ENCODE measurements around the gene OR52E5. TPM values are rescaled to one million over a fixed set of nuclear protein-coding genes. Genes with fewer than 3 reads are reported as not detected.

OR52E5 gene
- total and polyA plus RNA-seq, 2 of the 13 experiments (the other 11 are each of a cell fraction or from before 2014, with no cell fraction given): not detected

- no TSS peak for BruUV-seq (replicated peaks)
- Histone ChIP-seq H3K4me2 (ENCODE audit: low read depth, low read length) (no peak within 1 kb of the TSS), H4K20me1 (ENCODE audit: insufficient read depth, low read length) (no peaks in the 10 kb centered on the region), H3K9me3 (ENCODE audit: low read length) (no peaks in the 10 kb centered on the region), H3K4me3 (replicated peaks in 1 of 3; ENCODE audit: insufficient read depth in 1 of 3, low read depth in 2 of 3, low read length in 3 of 3) (no peak within 1 kb of the TSS), H3K9ac (ENCODE audit: insufficient read depth, low read depth, low read length) (no peak within 1 kb of the TSS), H3K27me3 (ENCODE audit: control insufficient read depth in 1 of 2, insufficient read depth in 2 of 2, low read length in 2 of 2) (no peaks in the 10 kb centered on the region), H3K4me1 (ENCODE audit: insufficient read depth, low read length) (no peaks in the 10 kb centered on the region), H3K79me2 (ENCODE audit: insufficient read depth, low read length) (no peaks in the 10 kb centered on the region), H2AFZ (ENCODE audit: low read length) (no peak within 1 kb of the TSS), H3K36me3 (replicated peaks in 1 of 2; ENCODE audit: control insufficient read depth in 1 of 2, insufficient read depth in 2 of 2, low read length in 2 of 2) (no peaks in the 10 kb centered on the region), H3K27ac (ENCODE audit: extremely low read length, insufficient read depth, low read length) (no peak within 1 kb of the TSS)
- DNase-seq (ENCODE audit: low spot score) (no peak), FAIRE-seq (no peak), ATAC-seq (no peak)
- intact Hi-C loops (cut with micrococcal nuclease; ENCODE audit: unreplicated experiment) (no loop called here), in situ Hi-C loops (cut with HindIII; ENCODE audit: extremely low pct_ligation_motif_present, low pct_unique_long_range_greater_than_20kb) (no loop called here)
- ChIA-PET CTCF (ENCODE audit: low intra/inter-chr PET ratio, low total read pairs) (no interaction called here), POLR2A (no interaction called here)
- WGBS (ENCODE audit: low lambda C conversion rate): 0% methylated on average over 3 of the region's 4 CpGs
- no peak for TF ChIP-seq ZNF232 (CRISPR knock-in tag; IDR thresholded peaks at IDR 0.05; ENCODE audit: borderline replicate concordance)
- TF ChIP-seq NFRKB (IDR thresholded peaks at IDR 0.05): no peak
- no peak for TF ChIP-seq ZBTB33 (CRISPR knock-in tag; IDR thresholded peaks at IDR 0.05)
- TF ChIP-seq ZNF672 (CRISPR knock-in tag; IDR thresholded peaks at IDR 0.05): no peak
- TF ChIP-seq TERF1 (CRISPR knock-in tag; IDR thresholded peaks at IDR 0.05): no peak
- no peak for TF ChIP-seq ETV6 (CRISPR knock-in tag; conservative IDR thresholded peaks at IDR 0.05)
- TF ChIP-seq ZNF274 (CRISPR knock-in tag; IDR thresholded peaks at IDR 0.05): no peak
- no peak for TF ChIP-seq MXD3 (CRISPR knock-in tag; IDR thresholded peaks at IDR 0.05)
- TF ChIP-seq, protein P1, sequence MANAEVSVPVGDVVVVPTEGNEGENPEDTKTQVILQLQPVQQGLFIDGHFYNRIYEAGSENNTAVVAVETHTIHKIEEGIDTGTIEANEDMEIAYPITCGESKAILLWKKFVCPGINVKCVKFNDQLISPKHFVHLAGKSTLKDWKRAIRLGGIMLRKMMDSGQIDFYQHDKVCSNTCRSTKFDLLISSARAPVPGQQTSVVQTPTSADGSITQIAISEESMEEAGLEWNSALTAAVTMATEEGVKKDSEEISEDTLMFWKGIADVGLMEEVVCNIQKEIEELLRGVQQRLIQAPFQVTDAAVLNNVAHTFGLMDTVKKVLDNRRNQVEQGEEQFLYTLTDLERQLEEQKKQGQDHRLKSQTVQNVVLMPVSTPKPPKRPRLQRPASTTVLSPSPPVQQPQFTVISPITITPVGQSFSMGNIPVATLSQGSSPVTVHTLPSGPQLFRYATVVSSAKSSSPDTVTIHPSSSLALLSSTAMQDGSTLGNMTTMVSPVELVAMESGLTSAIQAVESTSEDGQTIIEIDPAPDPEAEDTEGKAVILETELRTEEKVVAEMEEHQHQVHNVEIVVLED (CRISPR knock-in tag; IDR thresholded peaks at IDR 0.05; ENCODE audit: borderline replicate concordance): no peak
- TF ChIP-seq NCOR1 (IDR thresholded peaks at IDR 0.05; ENCODE audit: borderline replicate concordance, low read length): no peak
- TF ChIP-seq MED1 (CRISPR knock-in tag; IDR thresholded peaks at IDR 0.05): no peak
- TF ChIP-seq, protein P2, sequence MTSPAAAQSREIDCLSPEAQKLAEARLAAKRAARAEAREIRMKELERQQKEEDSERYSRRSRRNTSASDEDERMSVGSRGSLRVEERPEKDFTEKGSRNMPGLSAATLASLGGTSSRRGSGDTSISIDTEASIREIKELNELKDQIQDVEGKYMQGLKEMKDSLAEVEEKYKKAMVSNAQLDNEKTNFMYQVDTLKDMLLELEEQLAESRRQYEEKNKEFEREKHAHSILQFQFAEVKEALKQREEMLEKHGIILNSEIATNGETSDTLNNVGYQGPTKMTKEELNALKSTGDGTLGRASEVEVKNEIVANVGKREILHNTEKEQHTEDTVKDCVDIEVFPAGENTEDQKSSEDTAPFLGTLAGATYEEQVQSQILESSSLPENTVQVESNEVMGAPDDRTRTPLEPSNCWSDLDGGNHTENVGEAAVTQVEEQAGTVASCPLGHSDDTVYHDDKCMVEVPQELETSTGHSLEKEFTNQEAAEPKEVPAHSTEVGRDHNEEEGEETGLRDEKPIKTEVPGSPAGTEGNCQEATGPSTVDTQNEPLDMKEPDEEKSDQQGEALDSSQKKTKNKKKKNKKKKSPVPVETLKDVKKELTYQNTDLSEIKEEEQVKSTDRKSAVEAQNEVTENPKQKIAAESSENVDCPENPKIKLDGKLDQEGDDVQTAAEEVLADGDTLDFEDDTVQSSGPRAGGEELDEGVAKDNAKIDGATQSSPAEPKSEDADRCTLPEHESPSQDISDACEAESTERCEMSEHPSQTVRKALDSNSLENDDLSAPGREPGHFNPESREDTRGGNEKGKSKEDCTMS (CRISPR knock-in tag; conservative IDR thresholded peaks at IDR 0.05): no peak
- no peak for TF ChIP-seq ZNF766 (CRISPR knock-in tag; IDR thresholded peaks at IDR 0.05; ENCODE audit: borderline replicate concordance)
- TF ChIP-seq, protein P3, sequence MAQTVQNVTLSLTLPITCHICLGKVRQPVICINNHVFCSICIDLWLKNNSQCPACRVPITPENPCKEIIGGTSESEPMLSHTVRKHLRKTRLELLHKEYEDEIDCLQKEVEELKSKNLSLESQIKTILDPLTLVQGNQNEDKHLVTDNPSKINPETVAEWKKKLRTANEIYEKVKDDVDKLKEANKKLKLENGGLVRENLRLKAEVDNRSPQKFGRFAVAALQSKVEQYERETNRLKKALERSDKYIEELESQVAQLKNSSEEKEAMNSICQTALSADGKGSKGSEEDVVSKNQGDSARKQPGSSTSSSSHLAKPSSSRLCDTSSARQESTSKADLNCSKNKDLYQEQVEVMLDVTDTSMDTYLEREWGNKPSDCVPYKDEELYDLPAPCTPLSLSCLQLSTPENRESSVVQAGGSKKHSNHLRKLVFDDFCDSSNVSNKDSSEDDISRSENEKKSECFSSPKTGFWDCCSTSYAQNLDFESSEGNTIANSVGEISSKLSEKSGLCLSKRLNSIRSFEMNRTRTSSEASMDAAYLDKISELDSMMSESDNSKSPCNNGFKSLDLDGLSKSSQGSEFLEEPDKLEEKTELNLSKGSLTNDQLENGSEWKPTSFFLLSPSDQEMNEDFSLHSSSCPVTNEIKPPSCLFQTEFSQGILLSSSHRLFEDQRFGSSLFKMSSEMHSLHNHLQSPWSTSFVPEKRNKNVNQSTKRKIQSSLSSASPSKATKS (CRISPR knock-in tag; IDR thresholded peaks at IDR 0.05): no peak
- no peak for TF ChIP-seq EZH2 (conservative IDR thresholded peaks at IDR 0.05; ENCODE audit: low read depth, low read length)
Observed at GRCh38 chr11:5880329-5880728, 12.7 kb upstream of the OR52E5 start, which contains the start of gene OR52E4. Gene OR52E4 (plus strand): TSS chr11:5880629. CDS start chr11:5884293, 3,664 bp downstream.

Measured in HepG2 (cell line).